IMR-90 (cell line): ENCODE results near the gene SPON1. TPM values are rescaled to one million over a fixed set of nuclear protein-coding genes. Genes with fewer than 3 reads are reported as not detected.

Source experiments
- ATAC-seq: fragments of 200-7000 bp; cut with Tn5 transposase; 2 replicates; pipeline ENCODE4 v1.9.1; 2020; ENCODE audit warnings: low read depth, mild to moderate bottlenecking, moderate library complexity
- BruUV-seq: library from RNA; stranded (reverse); fragments of 400-500 nt; replicated peaks from 2 replicates; lab custom pipeline; 2021; lab: Mats Ljungman, UMichigan
- CTCF ChIA-PET: fragments of 300-600 bp; formaldehyde crosslinking; extraction: SDS; loops from one replicate; lab custom pipeline; 2021; ENCODE audit warnings: antibody characterized with exemption; lab: Yijun Ruan, JAX
- POLR2A ChIA-PET: fragments of 300-600 bp; sonication (Branson Sonifier 250); formaldehyde crosslinking; loops from one replicate; lab custom pipeline; 2022; ENCODE audit warnings: antibody characterized with exemption; ENCODE audit not compliant: unreplicated experiment; lab: Charles Lee
- DNase-seq: peaks from one replicate; pipeline ENCODE4 v3.0.0; 2013
- H2AFZ ChIP-seq: replicated peaks from 2 replicates; pipeline ENCODE3; 2013; ENCODE audit warnings: low read length, mild to moderate bottlenecking; ENCODE audit not compliant: poor library complexity
- H2AK5ac ChIP-seq: 2 replicates; pipeline ENCODE4 v1.6.1; 2013; ENCODE audit warnings: low read depth, low read length, inconsistent platforms
- H2AK9ac ChIP-seq: replicated peaks from 2 replicates; pipeline ENCODE3; 2013; ENCODE audit warnings: mild to moderate bottlenecking, low read depth, low read length, moderate library complexity; ENCODE audit not compliant: poor library complexity
- H2BK120ac ChIP-seq: 2 replicates; pipeline ENCODE4 v1.6.1; 2013; ENCODE audit warnings: low read depth, low read length, inconsistent platforms
- H2BK15ac ChIP-seq: 3 replicates; pipeline ENCODE4 v1.6.1; 2013; ENCODE audit warnings: low read depth, low read length, inconsistent platforms
- H2BK20ac ChIP-seq: 2 replicates; pipeline ENCODE4 v1.6.1; 2013; ENCODE audit warnings: low read depth, mild to moderate bottlenecking, inconsistent platforms, low read length, moderate library complexity
- H2BK5ac ChIP-seq: 2 replicates; pipeline ENCODE4 v1.6.1; 2013; ENCODE audit warnings: mild to moderate bottlenecking, low read depth, low read length, inconsistent platforms; ENCODE audit not compliant: poor library complexity, severe bottlenecking
- H3K14ac ChIP-seq: replicated peaks from 2 replicates; pipeline ENCODE4 v1.6.1; 2013; ENCODE audit warnings: low read depth, low read length, inconsistent platforms
- H3K18ac ChIP-seq: 2 replicates; pipeline ENCODE4 v1.6.1; 2013; ENCODE audit warnings: low read depth, low read length, control low read depth
- H3K23ac ChIP-seq: 2 replicates; pipeline ENCODE4 v1.6.1; 2013; ENCODE audit warnings: low read depth, low read length, inconsistent platforms
- H3K27ac ChIP-seq: 2 replicates; pipeline ENCODE4 v1.5.1; 2013; ENCODE audit warnings: mild to moderate bottlenecking, control low read depth, low read length; ENCODE audit not compliant: insufficient read depth
- H3K27me3 ChIP-seq: 2 replicates; pipeline ENCODE4 v1.6.1; 2013; ENCODE audit warnings: low read length; ENCODE audit not compliant: control insufficient read depth, insufficient read depth
- H3K36me3 ChIP-seq: 2 replicates; pipeline ENCODE4 v1.6.1; 2013; ENCODE audit warnings: low read length, mixed read lengths; ENCODE audit not compliant: control insufficient read depth, insufficient read depth
- H3K4ac ChIP-seq: 2 replicates; pipeline ENCODE4 v1.6.1; 2013; ENCODE audit warnings: low read depth, low read length, inconsistent platforms
- H3K4me1 ChIP-seq: 2 replicates; pipeline ENCODE4 v1.6.1; 2013; ENCODE audit warnings: low read length, mixed read lengths; ENCODE audit not compliant: control insufficient read depth, insufficient read depth
- H3K4me2 ChIP-seq: 2 replicates; pipeline ENCODE4 v1.6.1; 2013; ENCODE audit warnings: low read depth, mild to moderate bottlenecking, control low read depth, low read length, moderate library complexity
- H3K4me3 ChIP-seq: 2 replicates; pipeline ENCODE4 v1.5.1; 2013; ENCODE audit warnings: low read depth, mild to moderate bottlenecking, control low read depth, low read length, moderate library complexity; ENCODE audit not compliant: insufficient read depth
- H3K56ac ChIP-seq: 2 replicates; pipeline ENCODE4 v1.6.1; 2013; ENCODE audit warnings: low read length, inconsistent platforms; ENCODE audit not compliant: insufficient read depth; ENCODE audit errors: extremely low read depth
- H3K79me1 ChIP-seq, 2 experiments: 2 replicates each; pipeline ENCODE4 v1.6.1; 2013; ENCODE audit warnings: low read length in 2 of 2, inconsistent platforms in 1 of 2, low read depth in 1 of 2
- H3K9ac ChIP-seq: 2 replicates; pipeline ENCODE4 v1.6.1; 2013; ENCODE audit warnings: low read depth, low read length, control low read depth
- H3K9me1 ChIP-seq: 2 replicates; pipeline ENCODE4 v1.6.1; 2013; ENCODE audit warnings: low read length, inconsistent platforms; ENCODE audit not compliant: insufficient read depth
- H3K9me3 ChIP-seq: 2 replicates; pipeline ENCODE4 v1.6.1; 2013; ENCODE audit warnings: low read length; ENCODE audit not compliant: control insufficient read depth, insufficient read depth
- H4K20me1 ChIP-seq: 2 replicates; pipeline ENCODE4 v1.6.1; 2013; ENCODE audit warnings: low read length, inconsistent platforms; ENCODE audit not compliant: insufficient read depth
- H4K5ac ChIP-seq: 2 replicates; pipeline ENCODE4 v1.6.1; 2013; ENCODE audit warnings: mild to moderate bottlenecking, low read depth, low read length, control low read depth
- H4K8ac ChIP-seq, 2 experiments: 2 replicates each; pipeline ENCODE4 v1.6.1; 2013; ENCODE audit warnings: low read depth in 2 of 2, low read length in 2 of 2, control low read depth in 1 of 2, inconsistent platforms in 1 of 2
- H4K91ac ChIP-seq: 2 replicates; pipeline ENCODE4 v1.6.1; 2013; ENCODE audit warnings: low read depth, low read length, inconsistent platforms; ENCODE audit not compliant: insufficient read depth
- CHD1 ChIP-seq: IDR thresholded peaks from 2 replicates; pipeline ENCODE4 v1.6.1; 2012; ENCODE audit warnings: low read depth, low read length, improper control_type of control experiment
- ELK1 ChIP-seq: fragments of 150-350 bp; IDR thresholded peaks from 2 replicates; pipeline ENCODE4 v1.6.1; 2016; ENCODE audit warnings: low read depth, mild to moderate bottlenecking, low read length, moderate library complexity, borderline replicate concordance
- MXI1 ChIP-seq: IDR thresholded peaks from 2 replicates; pipeline ENCODE4 v1.6.1; 2012; ENCODE audit warnings: low read depth, mild to moderate bottlenecking, low read length, moderate library complexity, borderline replicate concordance
- NFE2L2 ChIP-seq: fragments of 150-350 bp; IDR thresholded peaks from 2 replicates; pipeline ENCODE4 v1.6.1; 2016; ENCODE audit warnings: low read depth, mild to moderate bottlenecking, low read length
- POLR2A ChIP-seq: IDR thresholded peaks from 2 replicates; pipeline ENCODE4 v1.6.1; 2012; ENCODE audit warnings: mild to moderate bottlenecking, low read depth, low read length
- RAD21 ChIP-seq: IDR thresholded peaks from 2 replicates; pipeline ENCODE4 v1.6.1; 2012; ENCODE audit warnings: low read length, improper control_type of control experiment
- RFX5 ChIP-seq: IDR thresholded peaks from 2 replicates; pipeline ENCODE4 v1.8.0; 2012; ENCODE audit warnings: low read depth, mild to moderate bottlenecking, low read length, moderate library complexity
- WGBS, 2 experiments: methylation state at CpG; one replicate each; pipeline versions ENCODE4 v1.1.5 to v1.1.7; 2013; ENCODE audit warnings: missing lambda C conversion rate in 2 of 2; ENCODE audit not compliant: insufficient read length in 1 of 2; ENCODE audit errors: extremely low coverage in 2 of 2; 5-methylcytosine and 5-hydroxymethylcytosine counted together
- dilution Hi-C: fragments of 300-500 bp; cut with HindIII; formaldehyde crosslinking; loops from one replicate; pipeline ENCODE4 v1.14.3; 2018; ENCODE audit warnings: low sequenced_read_pairs; ENCODE audit not compliant: unreplicated experiment
- in situ Hi-C: fragments of 300-500 bp; cut with MboI; formaldehyde crosslinking; loops from 3 replicates; pipeline ENCODE4 v1.14.3; 2019; ENCODE audit warnings: low sequenced_read_pairs, inconsistent platforms, mixed read lengths
- intact Hi-C: fragments of 100-400 bp; cut with micrococcal nuclease; formaldehyde crosslinking; loops from 2 replicates; pipeline ENCODE4 v1.10.0; 2022
- polyA plus RNA-seq, 3 experiments: library from polyadenylated mRNA; depleted of rRNA; stranded (reverse); fragments of >200 nt; gene quantifications; 2 replicates each; pipeline ENCODE4 v1.2.3, GENCODE V29; 2012; ENCODE audit warnings: low replicate concordance in 1 of 3
- total RNA-seq: library from RNA; depleted of rRNA; stranded (reverse); fragments of >200 nt; gene quantifications from 2 replicates; pipeline ENCODE4 v1.2.3, GENCODE V29; 2012

Gene SPON1
- total and polyA plus RNA-seq, 2 of the 4 experiments (the other 2 are of a cell fraction): 0.62 to 0.72 TPM

GRCh38 chr11:14061721-14062120 lies 99.2 kb downstream of the SPON1 start:
- no peak for ATAC-seq
- ChIA-PET POLR2A (no interaction called here), CTCF (no interaction called here)
- H3K4me3 ChIP-seq: no peak overlapping the region
- no TSS peak for BruUV-seq
- H2BK5ac ChIP-seq: no peak overlapping the region
- no peak overlapping the region for H2BK20ac ChIP-seq
- no peaks in the 10 kb centered on the region for H3K36me3 ChIP-seq
- H2AK5ac ChIP-seq: no peak overlapping the region
- no peaks in the 10 kb centered on the region for H3K79me1 ChIP-seq
- in situ Hi-C loops: no loop called here
- H4K8ac ChIP-seq: no peak overlapping the region
- no peak for TF ChIP-seq NFE2L2
- no peak for TF ChIP-seq POLR2A
- no peak for TF ChIP-seq ELK1
- no peak for TF ChIP-seq RFX5
- no peak for TF ChIP-seq MXI1
- no peak for TF ChIP-seq CHD1
- no peak for TF ChIP-seq RAD21
- no peaks in the 10 kb centered on the region for H4K20me1 ChIP-seq
- peaks cover 4% of the 10 kb centered on the region; the same call in 1 of the 2 replicates for H3K27me3 ChIP-seq
- H3K18ac ChIP-seq: no peak overlapping the region
- no peak overlapping the region for H3K4me2 ChIP-seq
- no peak overlapping the region for H2BK15ac ChIP-seq
- H3K9me1 ChIP-seq: no peaks in the 10 kb centered on the region
- no peaks in the 10 kb centered on the region for H3K9me3 ChIP-seq
- no peak overlapping the region for H3K4ac ChIP-seq
- H3K23ac ChIP-seq: no peak overlapping the region
- H3K9ac ChIP-seq: no peak overlapping the region
- 71% methylated on average over 2 of the region's 3 CpGs; no CpG with 5 or more reads in 1 of the 2 experiments for WGBS, 2 experiments
- DNase-seq: no peak
- H3K4me1 ChIP-seq: no peaks in the 10 kb centered on the region
- dilution Hi-C loops: no loop called here
- H4K5ac ChIP-seq: no peak overlapping the region
- H4K91ac ChIP-seq: no peak overlapping the region
- intact Hi-C loops: no loop called here
- no peak overlapping the region for H2BK120ac ChIP-seq
- H2AFZ ChIP-seq: no peak overlapping the region
- H3K27ac ChIP-seq: no peak overlapping the region
- H3K56ac ChIP-seq: no peak overlapping the region
- no peak overlapping the region for H2AK9ac ChIP-seq
- H3K14ac ChIP-seq: no peak overlapping the region
